Activated naive CD4-positive, alpha-beta T cell treated with anti-CD3 and anti-CD28 coated beads, Interleukin-2, amount 50 U/mL, for 24 hours (primary cell): Measurements from ENCODE around the gene PAPOLA.
A peak's percentile ranks its signal among the peaks of the same experiment; 100 is the strongest.
"Not testable (repeated sequence)": the region's sequence is repeated elsewhere in the genome, so short reads cannot be mapped to it uniquely, and the experiment has no call there.

Source experiments
- H3K27ac Mint-ChIP-seq: one replicate; pipeline ENCODE4 v1.8.0; 2021; ENCODE audit warnings: mild to moderate bottlenecking, mixed read lengths
- H3K27me3 Mint-ChIP-seq: one replicate; pipeline ENCODE4 v1.8.0; 2021; ENCODE audit warnings: mixed read lengths
- H3K36me3 Mint-ChIP-seq: one replicate; pipeline ENCODE4 v1.8.0; 2021; ENCODE audit warnings: mixed read lengths
- H3K4me1 Mint-ChIP-seq: one replicate; pipeline ENCODE4 v1.8.0; 2021; ENCODE audit warnings: mixed read lengths
- H3K4me3 Mint-ChIP-seq: one replicate; pipeline ENCODE4 v1.8.0; 2021; ENCODE audit warnings: mild to moderate bottlenecking, mixed read lengths
- H3K9me3 Mint-ChIP-seq: one replicate; pipeline ENCODE4 v1.8.0; 2021; ENCODE audit warnings: mixed read lengths

Gene PAPOLA

DNA sequence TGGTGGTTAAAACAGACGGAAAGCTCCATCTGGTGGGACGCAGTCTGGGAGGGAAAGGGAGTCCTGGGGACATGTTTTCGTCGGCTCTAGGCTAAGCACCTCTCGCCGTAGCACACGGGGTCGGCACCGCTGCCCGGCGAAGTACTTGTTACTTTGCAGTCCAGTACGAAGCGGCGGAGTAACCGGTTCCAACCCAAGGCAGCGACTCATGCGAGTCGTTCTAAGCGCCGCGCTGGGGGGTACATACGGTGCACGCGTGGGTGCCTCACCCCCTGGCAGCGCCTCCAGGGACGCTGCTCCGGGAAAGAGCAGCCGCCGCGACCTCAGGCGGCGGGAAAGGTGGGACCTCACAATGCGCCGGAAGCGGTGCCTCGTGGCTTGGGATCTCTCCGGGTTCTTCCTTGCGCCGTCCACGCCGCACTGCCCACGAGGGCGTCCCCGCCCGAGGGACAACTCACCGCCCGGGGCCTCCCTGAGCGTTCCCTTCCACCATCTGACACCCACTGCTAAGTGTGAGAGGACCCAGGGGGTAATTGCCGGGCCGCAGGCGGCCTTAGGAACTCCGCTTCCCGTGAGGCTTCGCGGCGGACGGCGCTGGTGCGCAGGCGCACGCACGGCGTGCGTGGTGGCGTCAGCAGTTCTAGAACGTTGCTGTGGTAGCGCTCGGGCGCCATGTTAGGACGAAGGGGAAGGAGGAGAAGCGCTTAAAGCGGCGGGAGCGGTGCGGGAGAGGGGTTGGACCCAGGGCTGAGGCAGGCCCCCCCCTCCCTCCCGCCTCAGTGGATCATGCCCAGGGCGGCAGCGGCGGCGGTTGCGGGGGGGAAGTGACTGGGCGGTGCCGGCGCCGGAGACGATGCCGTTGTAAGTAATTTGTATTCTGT lies at the start of gene PAPOLA:
Gene PAPOLA (plus strand): TSS at position 643 of the 881 bp plus-strand sequence. CDS start 211 bp downstream, at position 854.
- Mint-ChIP-seq H3K27me3 (no peaks in the 10 kb centered on the region), H3K27ac (peak within 1 kb of the TSS; percentile 100), H3K4me3 (peak within 1 kb of the TSS; percentile 100), H3K9me3 (no peaks in the 10 kb centered on the region), H3K36me3 (peaks cover 15% of the 10 kb centered on the region), H3K4me1 (peaks cover 44% of the 10 kb centered on the region)

DNA sequence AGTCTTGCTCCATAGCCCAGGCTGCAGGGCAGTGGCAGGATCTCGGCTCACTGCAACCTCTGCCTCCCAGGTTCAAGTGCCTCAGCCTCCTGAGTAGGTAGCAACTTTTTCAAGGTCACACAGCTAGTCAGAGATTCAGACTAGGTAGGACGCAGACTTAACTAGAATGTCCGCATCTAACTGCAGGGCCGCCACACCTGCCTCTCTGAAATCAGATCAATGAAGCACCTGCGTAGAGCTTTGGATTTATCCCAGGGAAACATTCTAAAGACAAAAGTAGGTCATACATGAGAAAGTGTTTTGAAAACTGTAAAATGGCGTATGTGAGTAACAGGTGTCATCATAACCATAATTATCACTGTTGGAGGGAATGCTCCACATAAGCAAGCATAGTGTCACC lies 49.5 kb upstream of the PAPOLA start:
- Mint-ChIP-seq H3K36me3 (no peaks in the 10 kb centered on the region), H3K4me3 (no peak overlapping the region), H3K4me1 (no peaks in the 10 kb centered on the region), H3K27me3 (no peaks in the 10 kb centered on the region), H3K27ac (no peak overlapping the region), H3K9me3 (no peaks in the 10 kb centered on the region)

DNA sequence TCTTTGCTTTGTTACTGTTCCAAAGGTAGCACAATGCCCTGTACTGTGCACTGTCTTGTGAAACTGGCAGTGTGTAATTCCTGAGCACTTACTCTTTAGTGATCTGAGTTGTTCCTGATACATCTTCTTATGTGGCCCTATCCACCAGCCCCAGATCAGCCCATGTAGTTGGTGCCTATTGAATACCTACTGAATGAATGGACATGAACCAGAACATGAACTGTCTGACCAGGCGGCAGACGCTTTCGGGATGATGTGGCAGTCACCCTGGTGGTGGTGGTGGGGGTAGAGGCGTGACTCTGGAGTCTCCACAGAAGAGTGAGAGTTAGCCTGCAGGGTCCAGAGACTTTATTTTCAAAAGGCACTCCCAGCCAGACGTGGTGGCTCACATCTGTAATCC lies 46.6 kb upstream of the PAPOLA start:
- H3K9me3 Mint-ChIP-seq: no peaks in the 10 kb centered on the region
- H3K4me3 Mint-ChIP-seq: no peak overlapping the region
- no peaks in the 10 kb centered on the region for H3K4me1 Mint-ChIP-seq
- H3K27ac Mint-ChIP-seq: no peak overlapping the region
- H3K27me3 Mint-ChIP-seq: no peaks in the 10 kb centered on the region
- H3K36me3 Mint-ChIP-seq: no peaks in the 10 kb centered on the region

DNA sequence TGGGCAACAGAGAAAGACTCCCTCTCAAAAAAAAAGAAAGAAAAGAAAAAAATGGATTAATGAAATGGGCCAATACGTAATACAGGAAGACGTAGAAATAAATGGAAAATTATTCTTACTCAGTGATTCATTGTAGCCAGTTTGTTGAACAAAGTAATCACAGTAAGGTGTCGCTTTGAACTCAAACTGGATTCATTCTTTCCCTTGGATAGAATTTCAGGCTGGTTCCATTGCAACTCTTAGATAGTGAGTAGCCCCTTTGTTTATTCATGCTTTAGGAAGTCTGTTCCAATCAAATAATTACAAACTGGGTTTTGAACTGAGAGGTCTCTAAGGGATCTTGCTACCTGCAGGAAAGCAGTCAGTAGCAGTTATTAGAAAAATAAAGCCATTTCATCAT lies 42.3 kb upstream of the PAPOLA start:
- Mint-ChIP-seq H3K27ac (no peak overlapping the region), H3K27me3 (no peaks in the 10 kb centered on the region), H3K36me3 (no peaks in the 10 kb centered on the region), H3K4me1 (peaks cover 9% of the 10 kb centered on the region), H3K4me3 (no peak overlapping the region), H3K9me3 (no peaks in the 10 kb centered on the region)

DNA sequence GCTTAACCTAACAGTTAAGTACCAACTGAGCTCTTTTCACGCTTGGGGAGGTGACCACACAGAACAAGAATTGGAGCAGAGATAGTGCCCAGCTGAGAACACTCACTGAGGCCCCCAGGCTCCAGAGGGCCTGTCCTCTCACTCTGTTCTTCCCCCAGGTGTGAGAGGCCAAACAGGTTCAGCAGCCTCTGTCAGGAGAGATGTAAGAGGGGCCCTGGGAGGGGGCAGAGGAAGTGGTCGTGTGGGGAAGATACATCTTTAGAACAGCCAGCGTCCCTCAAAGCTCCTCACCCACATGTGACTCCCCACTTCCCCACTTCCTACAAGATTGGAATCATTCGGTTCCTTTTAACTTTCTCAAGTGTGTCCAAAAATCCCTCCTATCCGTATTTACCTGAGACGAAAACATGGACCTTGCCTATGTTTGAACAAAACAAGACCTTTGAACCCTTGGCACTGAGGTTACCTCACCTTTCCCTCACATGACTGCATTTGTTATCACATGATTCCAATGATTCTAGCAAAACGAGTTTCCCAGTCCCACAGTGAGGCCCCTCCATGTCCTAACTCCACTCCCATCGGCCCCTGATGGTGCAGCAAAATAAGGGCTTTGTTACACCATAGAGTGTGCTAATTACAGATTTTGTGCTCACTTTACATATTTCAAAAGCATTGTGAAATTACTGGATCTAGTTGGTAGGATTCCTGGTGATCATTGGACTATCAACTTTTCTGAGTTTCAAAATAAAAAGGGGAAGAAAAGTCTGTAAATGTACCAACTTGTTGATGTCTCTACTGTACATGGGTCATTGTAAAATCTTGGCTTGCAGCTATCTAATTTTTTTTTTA lies 40.0 kb upstream of the PAPOLA start:
- no peak overlapping the region for H3K4me3 Mint-ChIP-seq
- H3K9me3 Mint-ChIP-seq: no peaks in the 10 kb centered on the region
- no peaks in the 10 kb centered on the region for H3K27me3 Mint-ChIP-seq
- H3K36me3 Mint-ChIP-seq: no peaks in the 10 kb centered on the region
- peaks cover 9% of the 10 kb centered on the region for H3K4me1 Mint-ChIP-seq
- no peak overlapping the region for H3K27ac Mint-ChIP-seq

DNA sequence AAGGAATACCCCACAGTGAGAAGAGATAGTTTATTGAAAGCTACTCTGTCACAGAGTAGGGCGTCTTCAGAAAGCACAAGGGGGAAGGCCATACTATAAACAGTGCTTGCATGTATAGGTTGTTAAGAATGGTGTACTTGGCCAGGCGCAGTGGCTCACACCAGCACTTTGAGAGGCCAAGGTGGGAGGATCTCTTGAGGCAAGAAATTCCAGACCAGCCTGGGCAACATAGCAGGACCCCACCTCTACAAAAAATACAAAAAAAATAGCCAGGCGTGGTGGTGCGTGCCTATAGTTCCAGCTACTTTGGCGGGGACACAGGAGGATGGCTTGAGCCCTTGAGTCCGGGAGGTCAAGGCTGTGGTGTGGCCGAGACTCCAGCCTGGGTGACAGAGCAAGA lies 38.0 kb upstream of the PAPOLA start:
- Mint-ChIP-seq H3K27ac (no peak overlapping the region), H3K27me3 (no peaks in the 10 kb centered on the region), H3K4me1 (peaks cover 9% of the 10 kb centered on the region), H3K4me3 (no peak overlapping the region), H3K36me3 (no peaks in the 10 kb centered on the region), H3K9me3 (no peaks in the 10 kb centered on the region)

DNA sequence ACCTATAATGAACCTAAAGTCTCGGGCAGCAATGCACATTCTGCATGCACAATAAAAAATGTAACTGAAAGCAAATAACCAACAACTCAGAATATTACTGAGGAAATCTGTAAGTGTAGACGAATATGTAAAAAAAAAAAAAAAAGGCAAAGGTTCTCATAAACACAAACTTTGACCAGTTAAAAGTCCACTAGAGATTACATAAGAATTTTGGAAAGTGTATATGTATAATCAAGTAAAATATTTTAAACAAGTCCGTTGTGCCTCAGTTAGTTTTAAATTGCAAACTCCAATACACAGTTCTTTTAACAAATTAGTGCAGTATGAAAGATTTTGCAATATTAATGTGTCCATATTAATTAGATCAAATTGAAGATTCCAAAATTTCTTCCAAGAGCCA lies 35.3 kb upstream of the PAPOLA start:
- Mint-ChIP-seq H3K27me3 (no peaks in the 10 kb centered on the region), H3K4me3 (no peak overlapping the region)

DNA sequence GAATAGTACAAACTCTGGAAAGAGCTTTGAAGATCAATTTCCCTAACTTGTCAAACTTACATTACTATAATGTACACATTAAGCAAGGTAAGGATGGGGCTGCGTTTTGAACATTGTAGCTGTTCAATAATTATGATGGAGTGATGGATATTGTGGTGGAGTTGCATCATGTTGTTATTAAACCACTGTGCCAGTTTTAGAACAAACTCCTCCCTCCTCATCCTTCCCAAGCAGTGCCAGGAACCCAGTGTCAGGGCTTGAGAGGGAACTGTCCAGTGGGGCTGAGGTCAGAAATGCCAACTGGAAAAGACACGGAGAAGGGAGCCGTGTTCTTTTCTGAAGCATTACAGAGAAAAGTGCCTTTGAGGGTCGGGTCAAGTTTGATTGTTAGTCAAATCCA lies 31.9 kb upstream of the PAPOLA start:
- H3K36me3 Mint-ChIP-seq: no peaks in the 10 kb centered on the region
- no peaks in the 10 kb centered on the region for H3K4me1 Mint-ChIP-seq
- H3K9me3 Mint-ChIP-seq: no peaks in the 10 kb centered on the region
- H3K27me3 Mint-ChIP-seq: peaks cover 3% of the 10 kb centered on the region
- H3K4me3 Mint-ChIP-seq: no peak overlapping the region
- H3K27ac Mint-ChIP-seq: no peak overlapping the region

More for the DNA sequence above, 35.3 kb upstream of the PAPOLA start:
- Mint-ChIP-seq H3K36me3 (no peaks in the 10 kb centered on the region), H3K27ac (no peak overlapping the region), H3K9me3 (no peaks in the 10 kb centered on the region), H3K4me1 (peaks cover 6% of the 10 kb centered on the region)

DNA sequence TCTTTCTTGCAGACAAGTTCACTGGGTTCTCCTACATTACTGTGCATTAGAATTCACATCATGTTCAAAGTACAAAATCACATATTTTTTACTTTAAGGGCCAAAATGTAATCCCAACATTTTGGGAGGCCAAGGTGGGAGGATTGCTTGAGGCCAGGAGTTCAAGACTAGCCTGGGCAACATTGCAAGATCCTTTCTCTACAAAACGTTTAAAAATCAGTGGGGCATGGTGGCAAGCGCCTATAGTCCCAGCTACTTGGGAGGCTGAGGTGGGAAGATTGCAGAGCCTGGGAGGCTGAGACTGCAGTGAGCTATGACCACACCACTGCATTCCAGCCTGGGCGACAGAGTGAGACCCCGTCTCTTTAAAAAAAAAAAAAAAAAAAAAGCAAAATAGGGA lies 31.2 kb upstream of the PAPOLA start:
- H3K27me3 Mint-ChIP-seq, H3K36me3 Mint-ChIP-seq, H3K27ac Mint-ChIP-seq, H3K4me3 Mint-ChIP-seq, H3K9me3 Mint-ChIP-seq, H3K4me1 Mint-ChIP-seq: not testable (repeated sequence)

DNA sequence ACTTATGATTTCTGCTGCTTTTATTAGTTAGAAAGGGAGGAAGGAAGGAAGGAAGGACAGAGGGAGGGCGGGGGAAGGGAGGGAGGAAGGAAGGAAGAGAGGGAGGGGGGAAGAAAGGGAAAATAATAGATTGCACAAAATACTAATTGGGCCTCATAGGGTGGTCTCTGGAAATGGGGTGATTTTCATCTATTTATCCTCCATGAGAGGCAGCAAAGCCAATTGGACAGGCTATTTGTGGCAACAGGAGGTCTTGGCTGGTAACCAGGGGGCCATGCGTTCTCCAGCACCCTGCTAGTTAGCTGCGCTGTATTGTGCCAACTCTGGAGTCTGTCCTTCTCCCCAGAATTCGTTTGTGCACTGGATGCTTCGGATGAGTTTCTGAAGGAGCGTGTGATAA lies 24.1 kb upstream of the PAPOLA start:
- H3K9me3 Mint-ChIP-seq: no peaks in the 10 kb centered on the region
- H3K27ac Mint-ChIP-seq: no peak overlapping the region
- H3K4me1 Mint-ChIP-seq: no peaks in the 10 kb centered on the region

DNA sequence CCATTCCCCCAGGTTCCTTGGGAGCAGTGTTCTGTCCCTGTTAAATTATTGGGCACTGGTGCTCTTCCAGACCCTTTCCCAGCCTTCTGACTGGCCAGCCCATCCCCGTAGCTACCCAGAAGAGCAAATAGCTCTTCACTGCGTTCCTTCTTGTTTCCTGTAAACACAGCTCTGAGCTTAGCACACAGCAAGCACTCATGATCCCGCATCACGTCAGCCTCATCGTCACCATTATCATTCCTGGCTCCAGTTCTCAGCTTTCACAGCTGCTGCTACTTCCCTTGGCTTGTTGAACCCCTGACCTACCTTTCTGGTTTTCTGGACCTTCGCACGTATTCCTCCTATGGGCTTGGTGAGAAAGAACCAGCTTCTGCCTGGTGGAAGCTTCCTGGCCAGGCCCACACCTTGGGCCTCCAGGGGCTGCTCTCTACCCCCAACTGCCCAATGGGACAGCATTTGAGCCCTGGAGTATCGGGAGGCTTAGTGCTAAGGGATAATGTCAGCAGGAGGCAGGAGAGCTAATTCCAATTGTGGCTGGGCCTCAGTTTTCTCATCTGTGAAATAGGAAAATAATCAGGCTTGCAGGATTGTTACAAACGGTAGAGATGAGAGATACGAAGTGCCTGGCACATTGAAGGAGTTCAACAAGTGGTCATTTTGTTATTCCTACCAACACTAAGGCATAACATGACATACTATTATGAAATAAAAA lies 22.6 kb upstream of the PAPOLA start:
- no peaks in the 10 kb centered on the region for H3K36me3 Mint-ChIP-seq
- H3K27me3 Mint-ChIP-seq: peaks cover 5% of the 10 kb centered on the region
- H3K27ac Mint-ChIP-seq: peak overlapping the region; percentile 75
- no peaks in the 10 kb centered on the region for H3K9me3 Mint-ChIP-seq
- no peaks in the 10 kb centered on the region for H3K4me1 Mint-ChIP-seq
- H3K4me3 Mint-ChIP-seq: no peak overlapping the region

More for the DNA sequence above, 24.1 kb upstream of the PAPOLA start:
- Mint-ChIP-seq H3K36me3 (no peaks in the 10 kb centered on the region), H3K27me3 (peaks cover 5% of the 10 kb centered on the region), H3K4me3 (no peak overlapping the region)

DNA sequence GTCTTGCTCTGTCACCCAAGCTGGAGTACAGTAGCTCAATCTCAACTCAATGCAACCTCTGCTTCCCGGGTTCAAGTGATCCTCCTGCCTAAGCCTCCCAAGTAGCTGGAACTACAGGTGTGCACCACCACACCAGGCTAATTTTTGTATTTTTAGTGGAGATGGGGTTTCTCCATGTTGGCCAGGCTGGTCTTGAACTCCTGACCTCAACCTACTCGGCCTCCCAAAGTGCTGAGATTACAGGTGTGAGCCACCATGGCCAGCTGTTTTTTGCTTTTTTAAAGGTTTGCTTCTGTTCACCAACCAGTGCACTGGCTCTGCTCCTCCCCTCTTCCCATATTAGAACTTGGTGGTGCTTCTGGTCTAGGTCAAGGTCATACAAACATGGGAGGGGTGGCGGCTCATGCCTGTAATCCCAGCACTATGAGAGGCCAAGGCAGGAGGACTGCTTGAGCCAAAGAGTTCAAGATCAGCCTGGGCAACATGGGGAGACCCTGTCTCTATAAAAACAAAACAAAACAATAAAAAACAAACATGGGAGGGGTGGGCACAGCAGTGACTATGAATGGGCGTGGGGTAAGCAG lies 20.4 kb upstream of the PAPOLA start:
- no peaks in the 10 kb centered on the region for H3K4me1 Mint-ChIP-seq

DNA sequence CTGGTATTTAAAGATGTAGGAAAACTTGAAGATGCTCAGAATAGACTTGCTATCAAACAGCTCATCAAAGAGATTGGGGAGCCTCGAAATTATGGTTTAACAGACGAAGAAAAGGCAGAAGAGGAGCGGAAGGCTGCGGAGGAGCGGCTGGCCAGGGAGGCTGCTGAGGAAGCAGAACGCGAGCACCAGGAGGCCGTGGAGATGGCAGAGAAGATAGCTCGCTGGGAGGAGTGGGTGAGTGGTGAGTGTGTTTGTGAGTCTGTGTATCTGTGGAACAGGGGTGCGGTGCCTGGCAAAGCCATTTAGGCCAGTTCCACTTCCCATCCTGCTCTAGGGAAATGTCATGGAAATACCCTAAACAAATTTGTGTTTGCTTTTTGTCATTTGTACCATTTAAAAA lies 19.2 kb upstream of the PAPOLA start:
- no peaks in the 10 kb centered on the region for H3K4me1 Mint-ChIP-seq
- H3K36me3 Mint-ChIP-seq: no peaks in the 10 kb centered on the region
- no peak overlapping the region for H3K4me3 Mint-ChIP-seq
- H3K27ac Mint-ChIP-seq: no peak overlapping the region
- H3K9me3 Mint-ChIP-seq: no peaks in the 10 kb centered on the region
- H3K27me3 Mint-ChIP-seq: peaks cover 5% of the 10 kb centered on the region

More for the DNA sequence above, 20.4 kb upstream of the PAPOLA start:
- peaks cover 5% of the 10 kb centered on the region for H3K27me3 Mint-ChIP-seq
- H3K27ac Mint-ChIP-seq: no peak overlapping the region
- no peak overlapping the region for H3K4me3 Mint-ChIP-seq
- no peaks in the 10 kb centered on the region for H3K9me3 Mint-ChIP-seq
- H3K36me3 Mint-ChIP-seq: no peaks in the 10 kb centered on the region

DNA sequence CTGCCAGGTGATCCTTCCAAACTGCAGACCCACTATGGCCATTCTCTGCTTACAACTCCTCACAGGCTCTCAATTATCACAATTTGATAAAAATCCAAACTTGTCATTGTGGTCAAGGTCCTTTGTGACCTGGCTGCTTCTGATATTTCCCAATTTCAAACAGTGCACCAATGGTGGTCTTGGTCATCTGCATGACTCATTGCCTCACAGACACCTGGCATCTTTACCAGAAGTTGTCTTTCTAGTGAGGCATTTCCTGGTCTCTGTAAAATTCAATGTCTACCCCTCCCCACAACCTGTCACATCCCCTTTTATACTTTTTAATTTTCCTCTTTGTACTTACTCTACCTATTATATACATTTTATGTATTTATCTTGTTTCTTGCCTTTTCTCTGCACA lies 17.8 kb upstream of the PAPOLA start:
- Mint-ChIP-seq H3K4me3 (no peak overlapping the region), H3K36me3 (no peaks in the 10 kb centered on the region), H3K4me1 (no peaks in the 10 kb centered on the region), H3K27me3 (peaks cover 4% of the 10 kb centered on the region), H3K9me3 (no peaks in the 10 kb centered on the region), H3K27ac (no peak overlapping the region)

DNA sequence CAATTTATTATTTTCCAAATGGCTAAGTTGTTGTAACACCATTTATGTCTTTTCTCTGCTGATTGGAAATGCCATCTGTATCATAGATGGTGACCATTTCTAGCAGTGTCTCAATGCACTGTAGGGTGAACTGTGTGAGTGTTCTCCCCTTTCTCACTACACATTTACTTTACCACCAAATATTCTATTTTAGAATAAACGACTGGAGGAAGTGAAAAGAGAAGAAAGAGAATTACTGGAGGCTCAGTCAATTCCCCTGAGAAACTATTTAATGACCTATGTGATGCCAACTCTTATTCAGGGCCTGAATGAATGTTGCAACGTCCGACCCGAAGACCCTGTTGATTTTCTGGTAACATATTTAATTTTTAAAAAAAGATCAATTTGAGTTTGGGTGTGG lies 15.5 kb upstream of the PAPOLA start:
- Mint-ChIP-seq H3K27me3 (peaks cover 6% of the 10 kb centered on the region), H3K4me1 (no peaks in the 10 kb centered on the region), H3K4me3 (no peak overlapping the region), H3K27ac (no peak overlapping the region), H3K36me3 (no peaks in the 10 kb centered on the region), H3K9me3 (no peaks in the 10 kb centered on the region)
